GM20000 (cell line): Measurements from ENCODE around the gene TNFRSF6B.

ENCODE experiments used
- DNase-seq: peaks from one replicate; pipeline ENCODE4 v3.0.0; 2012; ENCODE audit warnings: low spot score
- CTCF ChIP-seq: IDR thresholded peaks from 2 replicates; pipeline ENCODE4 v1.5.1; 2012; ENCODE audit warnings: mild to moderate bottlenecking, control low read depth; ENCODE audit errors: extremely low read depth, missing control alignments

The TNFRSF6B gene

GRCh38 chr20:63701051-63701328, 4.5 kb downstream of the TNFRSF6B start:
- DNase-seq = no peak
- TF ChIP-seq CTCF = no peak

DNA sequence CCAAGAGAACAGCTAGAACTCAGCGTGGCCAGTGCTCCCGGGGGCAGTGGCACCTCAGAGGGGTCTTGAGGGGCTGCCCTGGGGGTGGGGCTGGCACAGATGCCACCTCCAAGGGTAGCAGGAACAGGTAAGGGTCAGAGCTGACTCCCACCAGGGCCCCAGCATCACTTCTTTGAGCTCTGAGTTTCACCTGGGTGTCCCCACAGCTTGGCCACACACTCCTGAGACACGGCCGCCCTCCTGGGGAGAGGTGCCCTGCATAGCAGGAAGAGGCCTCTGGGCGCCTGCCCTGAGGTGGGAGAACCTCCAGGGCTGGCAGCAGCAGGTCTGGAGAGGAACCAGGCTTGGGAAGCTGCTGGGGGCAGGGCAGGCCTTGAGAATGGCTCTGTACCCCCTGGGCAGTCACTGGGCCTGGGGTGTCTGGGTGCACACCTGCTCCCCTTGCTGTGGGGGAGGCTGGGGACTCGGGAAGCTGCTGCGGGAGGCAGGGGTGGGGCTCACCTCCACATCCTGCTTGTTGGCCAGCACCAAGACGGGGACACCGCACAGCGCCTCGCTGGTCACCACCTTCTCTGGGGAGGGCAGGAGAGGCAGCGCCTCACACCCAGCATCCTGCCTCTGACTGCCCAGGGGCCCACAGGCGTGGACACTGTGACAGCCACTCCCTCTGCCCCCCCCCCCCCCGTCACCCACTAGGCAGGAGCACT, 5.0 kb downstream of the TNFRSF6B start:
- no peak for TF ChIP-seq CTCF
- DNase-seq = no peak

DNA sequence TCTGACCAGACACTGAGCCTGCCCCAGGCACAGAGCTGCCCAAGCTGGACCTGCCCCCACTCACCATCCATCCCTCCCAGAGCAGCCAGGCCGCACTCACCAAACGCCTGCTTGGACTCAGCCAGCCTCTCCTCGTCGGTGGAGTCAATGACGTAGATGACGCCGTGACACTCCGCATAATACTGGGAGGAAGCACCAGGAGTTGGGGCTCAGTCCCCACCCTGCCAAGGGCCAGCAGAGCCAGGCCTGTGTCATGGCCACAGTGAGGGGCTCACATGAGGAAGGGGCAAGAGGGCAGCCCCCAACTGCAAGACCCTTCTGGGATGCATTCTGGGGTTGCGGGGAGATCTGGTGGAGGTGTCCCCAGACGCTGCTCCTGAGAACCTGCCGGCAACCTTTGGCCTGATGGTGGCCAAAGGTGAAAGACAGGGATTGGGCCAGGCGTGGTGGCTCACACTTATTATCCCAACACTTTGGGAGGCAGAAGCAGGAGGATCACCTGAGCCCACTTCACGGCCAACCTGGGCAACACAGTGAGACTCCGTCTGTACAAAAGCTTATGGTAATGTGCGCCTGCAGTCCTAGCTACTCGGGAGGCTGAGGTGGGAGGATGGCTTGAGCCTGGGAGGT, 5.7 kb downstream of the TNFRSF6B start:
- peak; percentile 4 for DNase-seq
- no peak for TF ChIP-seq CTCF

DNA sequence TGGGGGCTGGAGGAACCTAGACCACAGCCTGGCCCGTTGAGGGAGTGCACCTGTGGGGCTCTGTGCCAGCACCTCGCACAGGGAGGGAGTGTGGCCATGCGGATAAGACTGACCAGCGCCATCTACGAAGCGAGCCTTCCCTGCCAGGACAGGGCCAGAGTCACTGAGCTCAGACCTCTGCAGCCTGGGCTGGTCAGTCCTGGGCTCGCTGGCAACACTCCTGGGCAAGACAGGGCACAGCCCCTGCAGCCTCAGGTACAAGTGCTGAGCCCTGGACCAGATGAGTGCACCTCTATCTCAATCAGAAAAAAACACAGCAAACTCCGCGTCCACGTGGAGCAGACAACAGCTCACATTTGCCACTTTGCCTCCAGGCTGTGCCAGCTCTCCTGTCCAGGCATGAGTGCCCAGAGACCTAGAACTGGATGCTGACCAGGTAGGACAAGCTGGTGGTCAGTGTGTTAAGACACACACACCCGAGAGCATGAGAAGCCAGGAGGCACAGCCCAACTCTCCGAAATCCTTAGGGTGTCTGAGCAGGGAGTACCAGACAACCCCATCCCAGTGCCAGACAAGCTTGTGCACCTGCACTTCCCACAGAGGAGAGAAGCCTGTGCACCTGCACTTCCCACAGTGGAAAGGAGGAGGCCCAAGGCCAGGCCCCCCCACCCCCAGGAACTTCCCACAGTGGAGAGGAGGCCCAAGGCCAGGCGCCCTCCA, 6.5 kb downstream of the TNFRSF6B start:
- no peak for TF ChIP-seq CTCF
- DNase-seq = no peak

DNA sequence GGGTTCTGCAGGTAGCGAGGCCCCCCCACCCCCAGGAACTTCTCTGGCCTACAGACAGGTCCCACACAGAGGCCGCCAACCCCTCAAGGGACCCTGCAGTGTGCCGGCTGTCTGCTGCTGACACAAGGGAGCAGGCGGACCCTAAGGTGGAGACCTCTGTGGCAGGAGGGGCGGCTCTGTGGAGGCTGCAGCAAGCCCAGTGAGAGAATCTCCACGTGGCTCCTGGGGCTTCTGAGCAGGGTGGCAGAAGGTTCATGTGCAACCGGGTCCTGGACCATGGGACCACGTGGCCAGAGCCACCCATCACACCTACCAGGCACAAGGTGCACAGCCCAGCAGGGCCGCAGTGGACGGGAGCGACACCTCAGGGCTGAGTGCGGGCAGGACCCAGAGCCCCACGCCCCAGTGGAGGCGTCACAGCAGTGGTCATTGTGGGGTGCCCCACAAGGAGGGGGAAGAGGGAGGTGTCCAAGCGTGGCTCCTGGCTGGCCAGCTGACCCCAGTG, 7.1 kb downstream of the TNFRSF6B start:
- no peak for TF ChIP-seq CTCF
- DNase-seq = no peak

DNA sequence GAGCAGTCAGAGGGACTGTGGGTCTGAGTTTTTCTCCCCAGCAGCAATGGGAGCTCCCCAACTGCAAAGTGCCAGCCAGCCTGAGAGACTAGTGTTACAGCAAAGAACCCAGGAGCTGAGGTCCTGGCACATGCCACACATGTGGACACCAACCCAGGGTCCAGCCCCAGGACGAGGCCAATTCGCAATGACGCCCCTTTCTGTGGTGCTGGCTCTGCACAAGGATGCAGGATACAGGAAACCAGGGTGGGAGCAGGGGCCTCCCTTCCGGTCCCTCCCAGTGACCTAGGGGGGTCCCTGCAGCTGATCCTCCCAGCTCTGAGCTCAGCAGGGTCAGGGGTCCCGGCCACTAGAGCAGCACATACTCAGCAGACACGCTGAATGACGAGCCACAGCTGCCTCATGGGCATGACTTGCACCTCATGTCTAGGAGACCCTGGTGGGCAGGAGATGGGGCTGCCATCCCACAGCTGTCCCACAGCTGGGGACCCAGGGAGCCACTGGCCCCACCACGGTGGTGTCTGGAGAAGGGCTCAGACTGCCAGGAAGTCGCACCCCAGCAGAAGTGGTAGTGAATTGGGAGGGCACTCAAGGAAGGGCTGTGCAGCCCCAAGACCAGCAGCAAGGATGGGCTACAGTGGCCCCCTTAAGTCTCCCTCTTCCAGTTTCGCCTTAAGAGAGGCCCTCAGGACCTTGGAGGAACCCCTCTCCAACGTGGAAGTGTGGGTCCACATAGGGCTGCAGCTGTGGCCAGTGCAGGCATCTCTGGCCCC, 7.7 kb downstream of the TNFRSF6B start:
- peak; percentile 6 for DNase-seq
- TF ChIP-seq CTCF = no peak
